ENCODE data around the gene PPP2R5C.

PPP2R5C gene

DNA sequence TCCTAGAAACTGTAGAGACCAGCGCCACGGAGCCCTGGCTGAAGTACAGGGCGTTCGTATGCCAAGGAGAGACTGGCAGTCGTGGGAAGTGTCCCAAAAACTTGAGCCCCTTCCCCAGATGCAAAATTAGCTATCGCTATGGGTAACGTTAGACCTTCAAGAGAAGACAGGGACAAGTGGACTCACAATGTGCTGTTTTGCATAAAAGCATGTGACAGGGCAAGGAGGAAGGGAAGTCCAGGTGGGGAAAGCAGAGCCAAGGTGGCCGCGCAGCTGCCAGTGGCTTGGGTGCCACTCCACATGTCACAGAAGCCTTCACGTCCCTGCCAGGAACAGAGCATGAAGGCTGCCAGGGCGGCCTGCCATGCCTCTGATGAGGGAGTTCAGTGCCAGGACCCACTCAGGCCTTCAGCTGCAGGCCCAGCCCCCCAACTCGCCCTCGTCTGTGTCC lies 141.6 kb downstream of the PPP2R5C start:
- H3K4me3 ChIP-seq (ENCODE audit: low read length): no peak overlapping the region
- DNase-seq (ENCODE audit: low read depth): no peak
- TF ChIP-seq, protein P1, sequence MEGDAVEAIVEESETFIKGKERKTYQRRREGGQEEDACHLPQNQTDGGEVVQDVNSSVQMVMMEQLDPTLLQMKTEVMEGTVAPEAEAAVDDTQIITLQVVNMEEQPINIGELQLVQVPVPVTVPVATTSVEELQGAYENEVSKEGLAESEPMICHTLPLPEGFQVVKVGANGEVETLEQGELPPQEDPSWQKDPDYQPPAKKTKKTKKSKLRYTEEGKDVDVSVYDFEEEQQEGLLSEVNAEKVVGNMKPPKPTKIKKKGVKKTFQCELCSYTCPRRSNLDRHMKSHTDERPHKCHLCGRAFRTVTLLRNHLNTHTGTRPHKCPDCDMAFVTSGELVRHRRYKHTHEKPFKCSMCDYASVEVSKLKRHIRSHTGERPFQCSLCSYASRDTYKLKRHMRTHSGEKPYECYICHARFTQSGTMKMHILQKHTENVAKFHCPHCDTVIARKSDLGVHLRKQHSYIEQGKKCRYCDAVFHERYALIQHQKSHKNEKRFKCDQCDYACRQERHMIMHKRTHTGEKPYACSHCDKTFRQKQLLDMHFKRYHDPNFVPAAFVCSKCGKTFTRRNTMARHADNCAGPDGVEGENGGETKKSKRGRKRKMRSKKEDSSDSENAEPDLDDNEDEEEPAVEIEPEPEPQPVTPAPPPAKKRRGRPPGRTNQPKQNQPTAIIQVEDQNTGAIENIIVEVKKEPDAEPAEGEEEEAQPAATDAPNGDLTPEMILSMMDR (conservative IDR thresholded peaks at IDR 0.05; ENCODE audit: low read length): no peak

DNA sequence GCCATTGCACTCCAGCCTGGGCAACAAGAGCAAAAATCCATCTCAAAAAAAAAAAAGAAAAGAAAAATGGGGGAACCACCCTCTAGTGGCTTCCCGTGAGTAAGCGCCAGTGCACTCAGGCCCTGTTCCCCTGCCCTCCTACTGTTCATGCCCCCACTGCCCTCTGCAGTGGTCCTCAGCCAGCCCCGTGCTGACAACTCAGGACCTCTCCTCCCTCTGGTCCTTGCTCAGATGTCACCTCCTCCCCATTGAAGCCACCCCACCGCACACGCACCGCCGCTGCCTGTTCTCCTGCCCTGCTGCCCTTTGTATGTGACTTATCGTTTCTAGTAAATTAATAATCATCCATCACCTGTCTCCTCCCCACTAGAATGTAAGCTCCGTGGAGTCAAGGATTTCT lies 144.1 kb downstream of the PPP2R5C start:
- DNase-seq (ENCODE audit: low read depth): no peak
- no peak overlapping the region for H3K4me3 ChIP-seq (ENCODE audit: low read length)
- TF ChIP-seq, protein P1 (conservative IDR thresholded peaks at IDR 0.05; ENCODE audit: low read length): no peak

DNA sequence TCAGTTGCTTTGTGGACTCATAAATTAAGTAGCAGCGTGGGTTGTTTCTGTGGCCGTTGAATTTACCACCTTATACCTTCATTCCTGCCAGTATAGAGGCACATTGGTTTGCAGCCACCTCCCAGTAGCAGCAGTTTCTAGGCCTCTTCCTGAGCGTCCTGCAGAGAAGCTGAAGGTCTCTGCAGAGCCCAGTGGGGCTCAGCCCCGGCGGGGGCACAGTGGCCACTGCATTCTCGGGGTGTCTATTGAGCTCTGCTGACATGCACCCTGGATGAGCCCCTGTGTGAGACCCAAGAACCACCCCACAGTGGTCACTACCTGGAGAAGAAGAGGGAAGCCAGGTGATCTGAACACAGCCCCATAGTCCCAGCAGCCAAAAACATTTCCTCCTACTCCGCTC lies 145.1 kb downstream of the PPP2R5C start:
- TF ChIP-seq, protein P1 (conservative IDR thresholded peaks at IDR 0.05; ENCODE audit: low read length): no peak
- H3K4me3 ChIP-seq (ENCODE audit: low read length): no peak overlapping the region
- DNase-seq (ENCODE audit: low read depth): no peak

DNA sequence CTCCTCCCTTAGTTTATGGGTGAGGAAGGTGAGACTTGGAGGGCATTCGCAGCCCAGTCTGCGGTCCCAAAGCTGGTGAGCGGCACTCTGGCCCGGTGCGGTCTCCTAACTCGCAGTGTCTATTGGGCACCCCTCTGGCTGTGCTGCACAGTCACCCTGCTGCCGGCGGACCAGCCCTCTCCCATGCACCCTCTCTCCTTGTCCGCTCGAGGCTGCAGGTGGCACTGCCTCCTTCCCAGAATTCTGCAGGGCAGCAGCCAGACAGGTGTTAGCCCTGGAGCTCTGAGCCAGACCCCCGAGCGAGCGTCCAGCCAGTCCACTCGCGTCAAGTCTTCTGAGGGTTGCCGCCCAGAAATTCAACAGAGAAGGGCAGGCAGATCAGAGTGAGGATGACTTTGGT lies 146.1 kb downstream of the PPP2R5C start:
- DNase-seq (ENCODE audit: low read depth): no peak
- TF ChIP-seq, protein P1 (conservative IDR thresholded peaks at IDR 0.05; ENCODE audit: low read length): no peak

DNA sequence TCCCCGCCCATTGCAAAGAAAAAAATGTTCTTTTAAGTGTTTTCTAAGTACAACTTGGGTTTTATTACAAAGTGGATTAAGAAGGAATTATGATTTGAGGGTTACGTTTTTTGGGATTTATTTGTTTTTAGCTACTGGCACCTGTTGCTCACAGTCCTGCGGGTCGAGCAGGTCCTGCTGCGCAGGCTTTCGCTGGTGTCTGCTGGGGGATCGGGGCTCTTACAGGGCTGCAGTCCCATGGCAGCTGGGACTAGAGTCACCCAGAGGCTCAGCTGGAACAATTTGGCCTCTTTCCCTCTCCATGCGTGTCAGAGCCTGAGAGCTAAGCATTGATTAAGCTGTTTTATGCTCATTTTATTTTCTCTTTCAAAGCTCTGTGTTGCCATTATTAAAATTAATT lies 147.3 kb downstream of the PPP2R5C start:
- H3K4me3 ChIP-seq (ENCODE audit: low read length): no peak overlapping the region
- no peak for DNase-seq (ENCODE audit: low read depth)
- TF ChIP-seq, protein P1 (conservative IDR thresholded peaks at IDR 0.05; ENCODE audit: low read length): no peak

More for the DNA sequence above, 146.1 kb downstream of the PPP2R5C start:
- H3K4me3 ChIP-seq (ENCODE audit: low read length): no peak overlapping the region

DNA sequence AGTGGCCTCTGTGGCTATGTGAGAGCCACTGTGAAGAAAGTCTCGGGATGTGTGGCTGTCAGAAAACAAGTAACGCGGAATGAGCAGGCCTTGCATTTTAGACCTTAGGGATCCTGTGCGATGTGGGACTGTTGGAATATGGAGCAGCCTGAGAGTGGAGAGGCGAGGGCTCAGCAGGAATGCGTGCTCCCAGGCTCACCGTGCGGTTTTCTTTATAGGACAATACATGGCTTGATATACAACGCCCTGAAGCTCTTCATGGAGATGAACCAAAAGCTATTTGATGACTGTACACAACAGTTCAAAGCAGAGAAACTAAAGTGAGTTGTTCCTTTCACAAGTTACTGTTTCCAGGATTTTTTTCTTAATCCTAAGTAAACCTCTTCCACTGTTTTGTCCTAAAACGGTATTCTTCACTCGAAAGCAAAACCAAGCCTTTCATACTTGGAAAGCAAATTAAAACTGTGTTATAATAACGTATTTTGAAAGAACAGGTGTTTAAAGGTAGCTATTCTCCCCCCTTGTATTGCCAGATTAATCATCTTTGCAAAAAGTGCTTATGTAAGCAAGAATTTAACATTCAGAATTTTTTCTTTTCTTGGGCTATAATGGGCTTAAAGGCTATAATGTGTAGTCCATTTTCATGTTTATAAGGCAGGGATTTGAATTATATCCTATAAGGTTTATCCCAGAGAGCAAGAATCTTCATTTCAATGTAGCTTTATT lies 148.0 kb downstream of the PPP2R5C start:
- no peak overlapping the region for H3K4me3 ChIP-seq (ENCODE audit: low read length)
- TF ChIP-seq, protein P1 (conservative IDR thresholded peaks at IDR 0.05; ENCODE audit: low read length): no peak
- DNase-seq (ENCODE audit: low read depth): no peak

DNA sequence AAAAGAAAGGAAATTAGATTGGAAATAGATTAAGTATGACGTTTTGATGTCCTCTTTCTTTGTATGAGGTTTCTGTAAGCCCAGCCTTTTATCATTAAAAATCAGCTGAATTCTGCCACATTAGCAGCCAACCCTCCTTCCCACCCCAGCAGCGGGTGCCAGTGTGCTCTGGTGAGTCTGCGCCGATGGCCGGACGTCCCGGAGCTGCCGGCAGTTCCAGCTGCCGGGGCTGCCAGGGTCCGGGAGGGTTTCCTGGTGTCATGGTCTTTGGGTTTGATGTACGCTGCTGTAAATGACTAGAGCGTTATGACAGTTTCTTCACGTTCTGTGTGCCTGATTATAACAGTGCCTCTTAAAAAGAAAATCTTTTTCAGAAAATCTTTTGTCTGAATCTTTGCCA lies 151.3 kb downstream of the PPP2R5C start:
- TF ChIP-seq, protein P1 (conservative IDR thresholded peaks at IDR 0.05; ENCODE audit: low read length): no peak

More for the DNA sequence above, 151.3 kb downstream of the PPP2R5C start:
- no peak for DNase-seq (ENCODE audit: low read depth)
- no peak overlapping the region for H3K4me3 ChIP-seq (ENCODE audit: low read length)
